ENCODE results near the gene CAPN7.

DNA sequence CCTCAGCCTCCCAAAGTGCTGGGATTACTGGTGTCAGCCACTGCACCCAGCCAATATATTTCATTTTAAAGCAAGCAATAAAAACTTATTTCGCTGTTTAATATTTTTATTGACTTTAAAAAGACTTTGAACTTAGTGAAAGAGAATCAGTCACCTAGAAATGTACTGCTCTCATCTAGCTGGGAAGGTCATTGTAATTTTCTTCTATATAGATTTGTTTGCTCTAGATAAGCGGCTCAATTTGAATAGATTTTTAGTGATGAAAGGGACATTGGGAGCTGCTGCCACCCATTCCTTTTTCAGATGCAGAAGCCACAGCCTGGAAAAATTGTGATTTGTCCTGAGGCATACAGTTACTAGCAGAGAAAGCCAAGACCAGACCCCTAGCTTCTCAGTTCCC lies 40.1 kb downstream of the CAPN7 start:
- TF ChIP-seq ZBTB7A (IDR thresholded peaks at IDR 0.05; ENCODE audit: low read depth) (no peak), TCF12 (IDR thresholded peaks at IDR 0.05; ENCODE audit: low read depth) (no peak), TEAD4 (IDR thresholded peaks at IDR 0.05) (no peak), EP300 (IDR thresholded peaks at IDR 0.05; ENCODE audit: borderline replicate concordance) (no peak), FOXM1 (IDR thresholded peaks at IDR 0.05; ENCODE audit: borderline replicate concordance, low read depth) (no peak), NFIC (IDR thresholded peaks at IDR 0.05) (no peak), TAF1 (IDR thresholded peaks at IDR 0.05; ENCODE audit: low read depth) (no peak), EGR1 (IDR thresholded peaks at IDR 0.05) (no peak), RAD21 (IDR thresholded peaks at IDR 0.05; ENCODE audit: low read depth) (no peak), YY1 (IDR thresholded peaks at IDR 0.05; ENCODE audit: low read depth) (no peak)
- TF ChIP-seq, protein P1, sequence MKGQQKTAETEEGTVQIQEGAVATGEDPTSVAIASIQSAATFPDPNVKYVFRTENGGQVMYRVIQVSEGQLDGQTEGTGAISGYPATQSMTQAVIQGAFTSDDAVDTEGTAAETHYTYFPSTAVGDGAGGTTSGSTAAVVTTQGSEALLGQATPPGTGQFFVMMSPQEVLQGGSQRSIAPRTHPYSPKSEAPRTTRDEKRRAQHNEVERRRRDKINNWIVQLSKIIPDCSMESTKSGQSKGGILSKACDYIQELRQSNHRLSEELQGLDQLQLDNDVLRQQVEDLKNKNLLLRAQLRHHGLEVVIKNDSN (IDR thresholded peaks at IDR 0.05) = no peak
- TF ChIP-seq, protein P2, sequence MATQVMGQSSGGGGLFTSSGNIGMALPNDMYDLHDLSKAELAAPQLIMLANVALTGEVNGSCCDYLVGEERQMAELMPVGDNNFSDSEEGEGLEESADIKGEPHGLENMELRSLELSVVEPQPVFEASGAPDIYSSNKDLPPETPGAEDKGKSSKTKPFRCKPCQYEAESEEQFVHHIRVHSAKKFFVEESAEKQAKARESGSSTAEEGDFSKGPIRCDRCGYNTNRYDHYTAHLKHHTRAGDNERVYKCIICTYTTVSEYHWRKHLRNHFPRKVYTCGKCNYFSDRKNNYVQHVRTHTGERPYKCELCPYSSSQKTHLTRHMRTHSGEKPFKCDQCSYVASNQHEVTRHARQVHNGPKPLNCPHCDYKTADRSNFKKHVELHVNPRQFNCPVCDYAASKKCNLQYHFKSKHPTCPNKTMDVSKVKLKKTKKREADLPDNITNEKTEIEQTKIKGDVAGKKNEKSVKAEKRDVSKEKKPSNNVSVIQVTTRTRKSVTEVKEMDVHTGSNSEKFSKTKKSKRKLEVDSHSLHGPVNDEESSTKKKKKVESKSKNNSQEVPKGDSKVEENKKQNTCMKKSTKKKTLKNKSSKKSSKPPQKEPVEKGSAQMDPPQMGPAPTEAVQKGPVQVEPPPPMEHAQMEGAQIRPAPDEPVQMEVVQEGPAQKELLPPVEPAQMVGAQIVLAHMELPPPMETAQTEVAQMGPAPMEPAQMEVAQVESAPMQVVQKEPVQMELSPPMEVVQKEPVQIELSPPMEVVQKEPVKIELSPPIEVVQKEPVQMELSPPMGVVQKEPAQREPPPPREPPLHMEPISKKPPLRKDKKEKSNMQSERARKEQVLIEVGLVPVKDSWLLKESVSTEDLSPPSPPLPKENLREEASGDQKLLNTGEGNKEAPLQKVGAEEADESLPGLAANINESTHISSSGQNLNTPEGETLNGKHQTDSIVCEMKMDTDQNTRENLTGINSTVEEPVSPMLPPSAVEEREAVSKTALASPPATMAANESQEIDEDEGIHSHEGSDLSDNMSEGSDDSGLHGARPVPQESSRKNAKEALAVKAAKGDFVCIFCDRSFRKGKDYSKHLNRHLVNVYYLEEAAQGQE (IDR thresholded peaks at IDR 0.05; ENCODE audit: low read depth) = no peak
- TF ChIP-seq, protein P3, sequence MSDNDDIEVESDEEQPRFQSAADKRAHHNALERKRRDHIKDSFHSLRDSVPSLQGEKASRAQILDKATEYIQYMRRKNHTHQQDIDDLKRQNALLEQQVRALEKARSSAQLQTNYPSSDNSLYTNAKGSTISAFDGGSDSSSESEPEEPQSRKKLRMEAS (IDR thresholded peaks at IDR 0.05) = no peak

Data from Ishikawa (cell line).